Measurements from ENCODE around the gene FAM81B.

FAM81B gene

DNA sequence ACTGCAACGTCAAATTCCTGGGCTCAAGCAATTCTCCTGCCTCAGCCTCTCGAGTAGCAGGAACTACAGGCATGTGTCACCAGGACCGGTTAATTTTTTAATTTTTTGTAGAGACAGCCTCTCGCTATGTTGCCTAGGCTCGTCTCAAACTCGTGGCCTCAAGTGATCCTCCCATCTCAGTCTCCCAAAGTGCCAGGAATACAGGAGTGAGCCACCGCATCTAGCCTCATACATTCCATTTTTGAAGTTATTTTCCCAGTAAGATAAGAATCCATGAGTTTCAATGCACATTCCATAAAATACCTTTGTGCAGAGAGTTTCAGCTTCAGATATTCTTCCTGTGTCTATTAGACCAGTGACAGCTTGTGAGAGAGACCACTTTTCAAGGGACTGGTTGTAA is 93.3 kb downstream of the FAM81B start:
- DNase-seq, result no peak

DNA sequence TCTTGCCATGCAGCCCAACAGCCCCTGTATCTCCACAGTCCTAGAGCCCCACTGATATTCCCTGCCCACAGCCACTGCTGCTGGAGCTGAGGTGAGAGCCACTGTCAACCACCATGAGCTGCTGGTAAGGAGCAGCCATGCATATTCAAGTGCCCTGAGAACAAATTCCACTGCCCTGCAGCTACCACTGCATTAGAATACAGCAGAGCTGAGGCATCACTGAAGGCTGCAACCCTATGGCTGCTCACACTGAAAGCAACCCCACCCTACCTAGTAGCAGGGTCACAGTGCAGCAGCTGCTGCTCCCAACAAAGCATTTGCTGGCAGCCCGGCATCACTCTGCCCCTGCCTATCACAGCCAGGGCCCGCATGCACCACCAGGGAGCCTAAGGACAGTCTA is 95.0 kb downstream of the FAM81B start:
- DNase-seq, result no peak

- DNase-seq, result no peak
Measured at GRCh38 chr5:95487880-95488279, 96.7 kb downstream of the FAM81B start.

Data from suppressor macrophage treated with lipopolysaccharide for 1 hour (primary cell).